ENCODE data around the gene NPAS1.

The NPAS1 gene, protein sequence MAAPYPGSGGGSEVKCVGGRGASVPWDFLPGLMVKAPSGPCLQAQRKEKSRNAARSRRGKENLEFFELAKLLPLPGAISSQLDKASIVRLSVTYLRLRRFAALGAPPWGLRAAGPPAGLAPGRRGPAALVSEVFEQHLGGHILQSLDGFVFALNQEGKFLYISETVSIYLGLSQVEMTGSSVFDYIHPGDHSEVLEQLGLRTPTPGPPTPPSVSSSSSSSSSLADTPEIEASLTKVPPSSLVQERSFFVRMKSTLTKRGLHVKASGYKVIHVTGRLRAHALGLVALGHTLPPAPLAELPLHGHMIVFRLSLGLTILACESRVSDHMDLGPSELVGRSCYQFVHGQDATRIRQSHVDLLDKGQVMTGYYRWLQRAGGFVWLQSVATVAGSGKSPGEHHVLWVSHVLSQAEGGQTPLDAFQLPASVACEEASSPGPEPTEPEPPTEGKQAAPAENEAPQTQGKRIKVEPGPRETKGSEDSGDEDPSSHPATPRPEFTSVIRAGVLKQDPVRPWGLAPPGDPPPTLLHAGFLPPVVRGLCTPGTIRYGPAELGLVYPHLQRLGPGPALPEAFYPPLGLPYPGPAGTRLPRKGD

DNA sequence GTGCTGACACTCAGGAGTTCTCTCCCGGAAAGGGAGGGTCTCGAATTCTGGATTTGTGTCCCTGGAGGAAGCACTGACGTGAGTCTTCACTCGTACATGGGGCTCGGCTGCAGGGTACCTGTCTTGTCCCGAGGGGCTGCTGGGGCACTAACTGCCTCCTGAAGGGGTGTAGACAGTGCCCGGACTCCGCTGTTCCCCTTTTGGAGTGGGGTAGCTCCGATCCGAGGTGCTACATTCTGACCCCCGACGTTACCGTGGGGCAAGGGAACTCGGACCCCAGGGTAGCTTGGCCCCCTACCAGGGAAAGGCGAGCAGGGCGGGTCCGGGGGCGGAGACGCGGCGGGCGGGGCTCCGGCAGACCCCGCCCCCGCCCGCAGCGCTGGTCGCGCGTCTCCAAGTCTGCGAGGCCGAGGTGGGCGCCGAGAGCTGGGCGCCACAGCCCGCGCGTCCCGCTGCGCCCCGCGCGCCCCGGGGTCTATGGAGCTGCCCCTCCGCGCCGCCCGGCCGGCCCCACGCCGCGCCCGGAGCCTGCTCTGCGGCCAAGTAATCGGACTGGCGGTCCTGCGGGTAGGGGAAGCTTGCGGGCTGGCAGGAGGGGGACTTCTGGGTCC, at the start of gene NPAS1:
NPAS1 (plus strand) TSS at position 407 of the 611 bp plus-strand sequence. CDS start 1,211 bp downstream, outside the sequence.
- Histone ChIP-seq H3K27me3 (ENCODE audit: control insufficient read depth in 1 of 2, insufficient read depth in 2 of 2, low read length in 2 of 2) (peaks cover 32 to 46% of the 10 kb centered on the region in 2 donors), H3K9ac (ENCODE audit: low read length in 2 of 2) (no peak within 1 kb of the TSS), H3K36me3 (ENCODE audit: control insufficient read depth in 2 of 2, insufficient read depth in 2 of 2, low read length in 2 of 2) (no peaks in the 10 kb centered on the region), H3K9me3 (ENCODE audit: control insufficient read depth in 2 of 2, low read length in 2 of 2) (no peaks in the 10 kb centered on the region), H3K4me3 (ENCODE audit: low read length in 2 of 2) (no peak within 1 kb of the TSS), H3K4me1 (ENCODE audit: control insufficient read depth, insufficient read depth, low read length) (peaks cover 21% of the 10 kb centered on the region), H3K27ac (ENCODE audit: low read length) (no peak within 1 kb of the TSS)

DNA sequence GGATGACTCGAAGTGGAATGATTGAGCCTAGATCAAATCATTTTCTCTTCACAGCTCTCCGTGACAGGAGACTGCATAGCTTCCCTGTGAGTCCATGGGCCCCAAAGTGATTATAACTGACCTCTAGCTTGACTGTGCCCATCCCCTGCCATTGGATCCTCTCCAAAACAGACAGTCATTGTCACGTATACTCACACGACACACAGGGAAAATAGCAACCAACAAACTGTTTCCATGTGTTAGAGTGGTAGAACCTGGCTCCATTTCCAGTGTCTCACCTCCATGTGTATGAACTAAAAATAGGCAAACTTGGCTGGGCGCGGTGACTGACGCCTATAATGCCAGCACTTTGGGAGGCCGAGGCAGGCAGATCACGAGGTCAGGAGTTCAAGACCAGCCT, 48.8 kb upstream of the NPAS1 start:
- no peak overlapping the region for H3K27ac ChIP-seq (ENCODE audit: low read length)
- no peak overlapping the region for H3K4me3 ChIP-seq (ENCODE audit: low read length in 2 of 2)
- H3K9ac ChIP-seq (ENCODE audit: low read length in 2 of 2), result no peak overlapping the region
- H3K27me3 ChIP-seq (ENCODE audit: control insufficient read depth in 1 of 2, insufficient read depth in 2 of 2, low read length in 2 of 2), result no peaks in the 10 kb centered on the region
- peaks cover 12% of the 10 kb centered on the region for H3K4me1 ChIP-seq (ENCODE audit: control insufficient read depth, insufficient read depth, low read length)
- peaks cover 0 to 2% of the 10 kb centered on the region in 2 donors for H3K36me3 ChIP-seq (ENCODE audit: control insufficient read depth in 2 of 2, insufficient read depth in 2 of 2, low read length in 2 of 2)
- no peaks in the 10 kb centered on the region for H3K9me3 ChIP-seq (ENCODE audit: control insufficient read depth in 2 of 2, low read length in 2 of 2)

DNA sequence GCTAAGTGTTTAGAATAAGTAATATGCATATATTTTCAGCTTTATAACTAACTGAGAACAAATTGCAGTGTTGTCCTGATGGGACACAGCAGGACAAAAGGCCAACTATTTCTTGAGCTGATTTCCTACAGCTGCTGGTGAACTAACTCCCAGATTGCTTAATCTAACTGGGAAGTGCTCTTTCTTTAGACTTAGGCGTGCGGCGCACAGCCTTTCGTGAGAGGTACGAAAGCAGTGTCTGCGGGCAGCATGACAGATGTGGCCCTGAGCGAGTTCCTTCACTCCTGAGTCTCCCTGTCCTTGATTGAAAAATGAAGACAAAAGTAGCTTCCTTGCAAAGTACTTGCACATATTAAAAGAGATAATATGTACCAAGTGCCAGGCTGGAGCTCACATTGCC, 47.3 kb upstream of the NPAS1 start:
- H3K9ac ChIP-seq (ENCODE audit: low read length in 2 of 2), result no peak overlapping the region
- no peak overlapping the region for H3K4me3 ChIP-seq (ENCODE audit: low read length in 2 of 2)
- no peaks in the 10 kb centered on the region for H3K9me3 ChIP-seq (ENCODE audit: control insufficient read depth in 2 of 2, low read length in 2 of 2)
- H3K27ac ChIP-seq (ENCODE audit: low read length), result no peak overlapping the region
- H3K27me3 ChIP-seq (ENCODE audit: control insufficient read depth in 1 of 2, insufficient read depth in 2 of 2, low read length in 2 of 2), result no peaks in the 10 kb centered on the region
- peaks cover 23% of the 10 kb centered on the region for H3K4me1 ChIP-seq (ENCODE audit: control insufficient read depth, insufficient read depth, low read length)
- peaks cover 0 to 2% of the 10 kb centered on the region in 2 donors for H3K36me3 ChIP-seq (ENCODE audit: control insufficient read depth in 2 of 2, insufficient read depth in 2 of 2, low read length in 2 of 2)

DNA sequence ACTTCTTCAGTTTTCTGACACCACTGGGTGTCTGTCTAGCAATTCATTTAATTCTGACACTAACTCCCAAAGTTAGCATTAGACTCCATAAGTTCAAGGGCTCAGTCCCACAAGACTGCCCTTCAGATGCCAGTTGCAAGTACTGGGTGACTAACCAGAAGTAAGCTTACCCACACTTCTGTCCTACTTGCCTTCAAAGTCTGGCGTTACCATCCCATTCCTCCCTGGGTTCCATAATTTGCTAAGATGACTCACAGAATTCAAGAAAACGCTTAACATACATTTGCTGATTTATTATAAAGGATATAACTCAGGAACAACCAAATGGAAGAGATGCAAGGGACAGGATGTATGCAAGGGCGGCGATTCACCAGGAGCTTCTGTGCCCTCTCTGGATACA, 45.5 kb upstream of the NPAS1 start:
- Histone ChIP-seq H3K36me3 (ENCODE audit: control insufficient read depth in 2 of 2, insufficient read depth in 2 of 2, low read length in 2 of 2) (peaks cover 0 to 2% of the 10 kb centered on the region in 2 donors), H3K4me3 (ENCODE audit: low read length in 2 of 2) (no peak overlapping the region), H3K27ac (ENCODE audit: low read length) (no peak overlapping the region), H3K4me1 (ENCODE audit: control insufficient read depth, insufficient read depth, low read length) (peaks cover 39% of the 10 kb centered on the region), H3K9me3 (ENCODE audit: control insufficient read depth in 2 of 2, low read length in 2 of 2) (no peaks in the 10 kb centered on the region), H3K27me3 (ENCODE audit: control insufficient read depth in 1 of 2, insufficient read depth in 2 of 2, low read length in 2 of 2) (no peaks in the 10 kb centered on the region), H3K9ac (ENCODE audit: low read length in 2 of 2) (no peak overlapping the region)

DNA sequence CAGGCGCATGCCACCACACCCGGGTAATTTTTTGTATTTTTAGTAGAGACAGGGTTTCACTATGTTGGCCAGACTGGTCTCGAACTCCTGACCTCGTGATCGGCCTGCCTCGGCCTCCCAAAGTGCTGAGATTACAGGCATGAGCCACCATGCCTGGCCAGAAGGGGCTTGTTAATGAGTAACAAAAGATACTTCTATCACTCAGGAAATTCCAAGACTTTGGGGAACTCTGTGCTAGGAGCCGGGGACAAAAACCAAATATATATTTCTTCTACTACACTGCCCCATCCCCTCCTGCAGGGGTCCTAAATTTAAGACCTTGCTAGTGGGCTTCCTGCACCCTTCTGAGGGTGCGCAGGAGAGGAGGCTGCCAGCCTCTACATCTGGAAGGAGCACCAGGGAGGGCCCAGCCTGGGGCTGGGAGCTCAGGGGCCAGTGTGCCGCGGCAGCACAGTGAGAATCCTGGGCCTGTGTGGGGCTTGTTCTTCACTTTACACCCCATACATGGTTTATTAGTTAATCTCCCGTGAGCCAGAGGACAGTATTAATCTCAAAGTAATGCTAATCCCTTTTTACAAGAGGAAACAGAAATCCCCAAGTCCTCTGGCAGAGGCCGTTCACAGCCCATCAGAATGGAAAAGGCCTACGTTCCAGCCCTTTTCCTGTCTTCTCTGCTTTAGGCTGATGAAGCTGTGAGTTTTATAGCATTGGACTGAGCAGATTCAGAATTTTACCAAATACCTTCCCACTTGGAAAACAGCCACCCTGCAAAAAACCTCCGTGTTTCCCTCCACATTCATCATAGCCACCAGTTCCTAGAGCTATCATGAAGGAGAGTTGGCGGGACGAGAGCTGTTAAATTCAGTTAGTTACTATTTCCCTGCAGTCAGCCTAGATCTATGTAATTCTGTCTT, 44.4 kb upstream of the NPAS1 start:
- no peak overlapping the region for H3K4me3 ChIP-seq (ENCODE audit: low read length in 2 of 2)
- peaks cover 0 to 2% of the 10 kb centered on the region in 2 donors for H3K36me3 ChIP-seq (ENCODE audit: control insufficient read depth in 2 of 2, insufficient read depth in 2 of 2, low read length in 2 of 2)
- H3K9ac ChIP-seq (ENCODE audit: low read length in 2 of 2), result no peak overlapping the region
- H3K9me3 ChIP-seq (ENCODE audit: control insufficient read depth in 2 of 2, low read length in 2 of 2), result no peaks in the 10 kb centered on the region
- peak overlapping the region; percentile 71 for H3K27ac ChIP-seq (ENCODE audit: low read length)
- H3K4me1 ChIP-seq (ENCODE audit: control insufficient read depth, insufficient read depth, low read length), result peaks cover 47% of the 10 kb centered on the region
- no peaks in the 10 kb centered on the region for H3K27me3 ChIP-seq (ENCODE audit: control insufficient read depth in 1 of 2, insufficient read depth in 2 of 2, low read length in 2 of 2)

DNA sequence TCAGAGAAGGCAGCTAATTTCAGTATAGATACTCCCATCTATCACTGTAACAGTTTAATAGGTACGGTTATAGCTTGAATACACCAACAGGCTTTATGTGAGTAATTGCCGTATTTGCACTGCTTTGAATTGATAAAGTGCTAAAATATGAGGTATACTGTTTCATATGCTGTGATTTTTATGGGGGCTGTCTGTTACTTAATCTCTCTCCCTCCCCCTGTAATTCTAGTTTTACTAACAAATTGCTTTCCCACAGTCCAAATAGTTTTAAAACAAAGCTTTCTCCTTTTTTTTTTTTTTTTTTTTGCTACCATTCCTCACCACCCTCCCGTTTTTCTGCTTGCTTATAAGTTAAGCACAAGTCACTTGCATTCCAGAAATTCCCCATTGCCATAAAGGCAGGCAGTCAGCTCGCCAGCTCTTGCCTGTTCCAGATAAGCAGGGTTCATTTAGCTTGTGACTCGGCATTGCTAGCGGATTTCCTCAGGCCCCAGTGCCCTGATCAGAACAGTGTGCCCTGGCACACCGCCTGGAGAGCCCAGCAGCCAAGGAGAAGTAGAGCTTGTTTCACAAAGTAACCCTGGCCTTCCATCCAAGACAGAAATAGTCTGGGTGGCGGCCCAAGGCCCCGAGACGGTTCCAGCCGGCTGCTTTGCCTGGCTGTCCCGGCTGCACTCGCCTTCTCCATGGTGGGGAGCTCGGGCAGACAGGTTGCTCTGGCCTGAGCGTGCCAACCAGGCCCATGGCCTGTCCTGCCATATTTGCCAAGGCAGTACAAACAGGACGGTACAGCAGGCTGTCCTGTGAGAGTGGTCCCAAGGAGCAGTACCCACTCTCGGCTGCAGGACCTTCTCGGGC, 43.5 kb upstream of the NPAS1 start:
- H3K27me3 ChIP-seq (ENCODE audit: control insufficient read depth in 1 of 2, insufficient read depth in 2 of 2, low read length in 2 of 2), result no peaks in the 10 kb centered on the region
- H3K4me3 ChIP-seq (ENCODE audit: low read length in 2 of 2), result peak overlapping the region in 1 of 2 donors; percentile 58
- no peaks in the 10 kb centered on the region for H3K36me3 ChIP-seq (ENCODE audit: control insufficient read depth in 2 of 2, insufficient read depth in 2 of 2, low read length in 2 of 2)
- H3K4me1 ChIP-seq (ENCODE audit: control insufficient read depth, insufficient read depth, low read length), result peaks cover 56% of the 10 kb centered on the region
- no peaks in the 10 kb centered on the region for H3K9me3 ChIP-seq (ENCODE audit: control insufficient read depth in 2 of 2, low read length in 2 of 2)
- H3K9ac ChIP-seq (ENCODE audit: low read length in 2 of 2), result no peak overlapping the region
- peak overlapping the region; percentile 71 for H3K27ac ChIP-seq (ENCODE audit: low read length)

DNA sequence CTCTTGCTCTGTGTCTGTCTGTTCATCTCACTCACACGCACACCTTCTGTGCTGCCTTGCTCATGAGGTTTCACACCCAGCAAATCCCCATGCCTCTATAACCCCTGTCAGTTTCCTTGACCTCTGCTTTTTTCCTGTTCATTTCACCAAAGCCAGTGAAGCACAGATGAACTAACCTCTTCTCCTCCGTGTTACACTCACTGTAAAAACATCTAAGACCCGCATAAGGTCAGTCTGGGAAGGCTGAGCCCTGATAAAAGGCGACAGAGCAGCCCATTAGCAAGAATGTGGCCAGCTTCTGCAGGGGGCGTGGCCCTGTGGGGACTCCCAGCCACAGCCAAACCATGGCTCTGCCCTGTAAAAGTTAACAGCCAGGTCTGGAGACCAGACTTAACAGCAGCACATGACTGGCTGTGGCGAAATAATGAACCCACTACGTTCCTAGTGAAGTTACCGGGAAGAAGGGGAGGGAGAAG, 42.8 kb upstream of the NPAS1 start:
- Histone ChIP-seq H3K27ac (ENCODE audit: low read length) (peak overlapping the region; percentile 71), H3K4me3 (ENCODE audit: low read length in 2 of 2) (peak overlapping the region in 1 of 2 donors; percentile 58), H3K27me3 (ENCODE audit: control insufficient read depth in 1 of 2, insufficient read depth in 2 of 2, low read length in 2 of 2) (no peaks in the 10 kb centered on the region), H3K9me3 (ENCODE audit: control insufficient read depth in 2 of 2, low read length in 2 of 2) (no peaks in the 10 kb centered on the region), H3K36me3 (ENCODE audit: control insufficient read depth in 2 of 2, insufficient read depth in 2 of 2, low read length in 2 of 2) (no peaks in the 10 kb centered on the region), H3K4me1 (ENCODE audit: control insufficient read depth, insufficient read depth, low read length) (peaks cover 60% of the 10 kb centered on the region), H3K9ac (ENCODE audit: low read length in 2 of 2) (peak overlapping the region in 1 of 2 donors; percentile 5)

DNA sequence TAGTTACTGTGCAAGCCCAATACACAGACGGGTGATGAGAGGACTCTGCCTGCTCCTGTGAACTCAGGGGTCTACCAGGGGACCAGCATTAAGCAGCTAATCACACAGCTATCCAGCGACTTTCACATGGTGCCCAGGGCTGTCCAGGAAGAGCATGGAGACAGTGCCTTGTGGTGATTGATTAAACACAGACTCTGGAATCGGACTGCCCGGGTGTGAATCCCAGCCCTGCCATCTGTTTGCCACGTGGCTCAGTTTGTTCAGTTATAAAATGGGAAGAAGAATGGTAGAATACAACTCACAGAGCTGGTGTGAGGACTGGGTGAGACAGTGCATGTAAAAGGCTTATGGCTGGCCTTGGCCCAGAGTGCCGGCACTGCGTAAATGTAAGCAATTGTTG, 42.1 kb upstream of the NPAS1 start:
- Histone ChIP-seq H3K4me3 (ENCODE audit: low read length in 2 of 2) (peak overlapping the region in 1 of 2 donors; percentile 29), H3K27me3 (ENCODE audit: control insufficient read depth in 1 of 2, insufficient read depth in 2 of 2, low read length in 2 of 2) (no peaks in the 10 kb centered on the region), H3K9me3 (ENCODE audit: control insufficient read depth in 2 of 2, low read length in 2 of 2) (no peaks in the 10 kb centered on the region), H3K27ac (ENCODE audit: low read length) (peak overlapping the region; percentile 71), H3K4me1 (ENCODE audit: control insufficient read depth, insufficient read depth, low read length) (peaks cover 64% of the 10 kb centered on the region), H3K9ac (ENCODE audit: low read length in 2 of 2) (peak overlapping the region; percentile 5 to 36), H3K36me3 (ENCODE audit: control insufficient read depth in 2 of 2, insufficient read depth in 2 of 2, low read length in 2 of 2) (no peaks in the 10 kb centered on the region)

DNA sequence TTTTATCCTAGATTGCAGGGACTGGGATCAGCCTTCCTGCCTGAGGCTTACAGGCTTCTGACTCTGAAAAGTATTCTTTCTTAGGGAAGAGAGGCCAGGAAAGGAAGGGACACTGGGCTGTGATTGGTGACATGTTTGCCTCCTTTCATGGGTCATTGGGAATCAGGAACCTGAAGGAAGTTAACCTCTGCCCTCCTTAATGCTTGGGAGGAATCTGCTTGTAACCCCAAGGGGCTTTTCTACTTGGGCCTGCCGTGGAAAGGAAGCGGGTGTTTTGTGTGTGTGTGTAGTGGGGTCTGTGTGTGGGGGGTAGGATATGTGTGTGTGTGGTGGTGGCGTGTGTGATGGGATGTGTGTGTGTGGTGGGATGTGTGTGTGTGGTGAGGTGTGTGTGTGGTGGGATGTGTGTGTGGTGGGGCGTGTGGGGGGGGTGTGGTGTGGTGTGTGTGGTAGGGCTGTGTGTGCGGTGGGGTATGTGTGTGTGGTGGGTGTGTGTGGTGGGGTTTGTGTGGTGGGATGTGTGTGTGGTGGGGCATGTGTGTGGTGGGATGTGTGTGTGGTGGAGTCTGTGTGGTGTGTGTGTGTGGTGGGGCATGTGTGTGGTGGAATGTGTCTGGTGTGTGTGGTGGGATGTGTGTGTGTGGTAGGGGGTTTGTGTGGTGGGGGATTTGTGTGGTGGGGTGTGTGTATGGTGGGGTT, 41.3 kb upstream of the NPAS1 start:
- no peaks in the 10 kb centered on the region for H3K27me3 ChIP-seq (ENCODE audit: control insufficient read depth in 1 of 2, insufficient read depth in 2 of 2, low read length in 2 of 2)
- no peaks in the 10 kb centered on the region for H3K9me3 ChIP-seq (ENCODE audit: control insufficient read depth in 2 of 2, low read length in 2 of 2)
- H3K4me3 ChIP-seq (ENCODE audit: low read length in 2 of 2), result peak overlapping the region in 1 of 2 donors; percentile 29
- peak overlapping the region; percentile 35 to 36 for H3K9ac ChIP-seq (ENCODE audit: low read length in 2 of 2)
- H3K4me1 ChIP-seq (ENCODE audit: control insufficient read depth, insufficient read depth, low read length), result peaks cover 72% of the 10 kb centered on the region
- no peaks in the 10 kb centered on the region for H3K36me3 ChIP-seq (ENCODE audit: control insufficient read depth in 2 of 2, insufficient read depth in 2 of 2, low read length in 2 of 2)
- peak overlapping the region; percentile 71 for H3K27ac ChIP-seq (ENCODE audit: low read length)
